Measurements from ENCODE around the gene ELP5.
A peak's percentile ranks its signal among the peaks of the same experiment; 100 is the strongest.

ELP5 gene

DNA sequence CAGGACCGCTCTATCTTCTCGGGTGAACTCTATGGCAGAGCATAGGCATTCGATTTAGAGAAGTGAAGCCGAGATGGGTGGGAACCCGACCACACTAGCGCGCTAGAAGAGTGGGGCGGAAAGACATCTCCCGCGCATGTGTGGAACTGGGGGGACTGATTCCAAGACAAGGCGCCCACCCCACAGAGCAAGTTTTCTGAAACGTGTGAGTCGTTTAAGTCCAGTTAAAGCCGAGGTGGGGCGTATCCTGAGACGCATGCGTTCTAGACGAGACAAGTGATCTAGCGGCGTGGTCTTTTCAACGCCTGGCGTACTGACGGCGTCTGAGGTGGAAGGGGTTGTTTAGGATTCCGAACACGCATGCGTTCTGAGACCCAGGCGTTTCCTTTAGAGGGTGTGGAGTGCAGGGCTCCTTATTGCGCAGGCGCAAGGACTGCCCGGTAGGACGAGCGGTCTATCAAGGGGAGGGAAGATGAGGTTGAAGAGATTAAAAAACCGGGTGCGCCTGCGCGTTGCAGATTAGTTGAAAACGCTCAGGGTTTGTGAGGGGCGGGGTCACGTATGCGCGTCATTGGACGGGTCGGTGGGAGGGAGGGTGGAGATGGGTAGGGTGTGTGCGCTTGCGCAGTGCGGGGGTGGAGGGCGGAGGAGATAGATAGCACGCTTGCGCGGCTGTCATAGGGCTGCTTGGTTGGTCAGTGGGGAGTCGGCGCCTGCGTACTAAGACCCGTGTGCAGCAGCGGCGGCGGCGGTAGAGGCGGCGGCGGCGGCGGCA lies 55.1 kb downstream of the ELP5 start, which contains the start of gene EIF5A:
EIF5A (plus strand) TSS at position 718 of the 775 bp plus-strand sequence. CDS start 2,008 bp downstream, outside the sequence.
- peak; percentile 100 for DNase-seq (ENCODE audit: low read depth)
- TF ChIP-seq, protein P1, sequence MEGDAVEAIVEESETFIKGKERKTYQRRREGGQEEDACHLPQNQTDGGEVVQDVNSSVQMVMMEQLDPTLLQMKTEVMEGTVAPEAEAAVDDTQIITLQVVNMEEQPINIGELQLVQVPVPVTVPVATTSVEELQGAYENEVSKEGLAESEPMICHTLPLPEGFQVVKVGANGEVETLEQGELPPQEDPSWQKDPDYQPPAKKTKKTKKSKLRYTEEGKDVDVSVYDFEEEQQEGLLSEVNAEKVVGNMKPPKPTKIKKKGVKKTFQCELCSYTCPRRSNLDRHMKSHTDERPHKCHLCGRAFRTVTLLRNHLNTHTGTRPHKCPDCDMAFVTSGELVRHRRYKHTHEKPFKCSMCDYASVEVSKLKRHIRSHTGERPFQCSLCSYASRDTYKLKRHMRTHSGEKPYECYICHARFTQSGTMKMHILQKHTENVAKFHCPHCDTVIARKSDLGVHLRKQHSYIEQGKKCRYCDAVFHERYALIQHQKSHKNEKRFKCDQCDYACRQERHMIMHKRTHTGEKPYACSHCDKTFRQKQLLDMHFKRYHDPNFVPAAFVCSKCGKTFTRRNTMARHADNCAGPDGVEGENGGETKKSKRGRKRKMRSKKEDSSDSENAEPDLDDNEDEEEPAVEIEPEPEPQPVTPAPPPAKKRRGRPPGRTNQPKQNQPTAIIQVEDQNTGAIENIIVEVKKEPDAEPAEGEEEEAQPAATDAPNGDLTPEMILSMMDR (IDR thresholded peaks at IDR 0.05; ENCODE audit: insufficient read depth, low read depth, low read length, missing control alignments) = no peak
- H3K4me3 ChIP-seq (ENCODE audit: low read depth, low read length) = peak within 1 kb of the TSS; percentile 80

GRCh38 chr17:7307686-7308624 lies 55.9 kb downstream of the ELP5 start:
- peak overlapping the region; percentile 80 for H3K4me3 ChIP-seq (ENCODE audit: low read depth, low read length)
- peak; percentile 69 for DNase-seq (ENCODE audit: low read depth)
- TF ChIP-seq, protein P1 (IDR thresholded peaks at IDR 0.05; ENCODE audit: insufficient read depth, low read depth, low read length, missing control alignments) = peak; percentile 19

DNA sequence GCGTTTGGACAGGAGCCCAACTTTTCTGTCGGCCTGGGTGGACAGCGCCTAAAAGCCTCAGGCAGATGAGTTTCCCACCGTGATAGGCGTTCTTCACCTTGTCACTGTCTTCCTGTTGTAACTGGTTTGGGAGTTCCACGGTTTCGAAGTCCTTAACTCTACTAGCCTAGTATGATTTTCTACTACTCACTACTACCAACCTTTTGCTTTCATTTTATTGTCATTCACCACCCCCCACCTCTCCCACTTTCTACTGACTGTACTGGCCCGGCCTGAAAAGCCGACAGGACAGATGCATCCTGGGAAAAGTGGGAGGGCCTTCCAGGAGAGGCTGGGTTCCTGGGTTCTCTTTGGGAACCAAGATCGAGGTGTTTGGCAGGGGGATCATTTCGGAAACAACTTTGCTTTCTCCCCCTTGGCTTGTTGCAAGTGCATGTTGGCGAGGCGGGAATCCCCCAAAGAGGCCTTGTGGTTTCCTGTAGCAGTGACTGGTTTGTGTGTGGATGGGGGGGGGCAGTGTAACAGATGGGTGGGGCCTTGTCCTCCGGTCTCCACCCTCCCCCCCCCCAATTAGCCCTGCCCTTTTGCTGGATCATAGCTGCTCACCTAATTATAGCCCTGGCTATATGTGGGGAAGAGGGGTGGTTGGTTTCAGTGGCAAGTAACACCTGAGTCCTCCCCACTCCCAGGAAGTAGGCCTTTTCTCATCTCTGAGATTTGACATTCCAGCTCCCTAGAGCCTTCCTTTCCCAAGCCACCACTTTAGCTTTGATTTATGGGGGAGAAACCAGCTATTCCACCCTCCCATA lies 56.8 kb downstream of the ELP5 start:
- TF ChIP-seq, protein P1 (IDR thresholded peaks at IDR 0.05; ENCODE audit: insufficient read depth, low read depth, low read length, missing control alignments) = no peak
- DNase-seq (ENCODE audit: low read depth) = peak; percentile 95
- peak overlapping the region; percentile 80 for H3K4me3 ChIP-seq (ENCODE audit: low read depth, low read length)
